SK-N-SH (cell line): ENCODE results near the gene KRTAP2-4. TPM values are rescaled to one million over a fixed set of nuclear protein-coding genes. Genes with fewer than 3 reads are reported as not detected.

Experiments
- CTCF ChIA-PET: fragments of 300-600, 350-600 bp; formaldehyde crosslinking; extraction: SDS; loops from one replicate; lab custom pipeline; 2021; lab: Yijun Ruan, JAX
- POLR2A ChIA-PET: fragments of 350-600 bp; sonication (Branson Sonifier 250); formaldehyde crosslinking; extraction: SDS; loops from one replicate; lab custom pipeline; 2020; ENCODE audit warnings: antibody characterized with exemption, inconsistent platforms; lab: Yijun Ruan, JAX
- DNase-seq: peaks from one replicate; pipeline ENCODE4 v3.0.0; 2012
- H2AFZ ChIP-seq: fragments of 200-600 bp; sonication (generic); 2 replicates; pipeline ENCODE4 v1.8.1; 2016; ENCODE audit warnings: antibody characterized with exemption, mild to moderate bottlenecking, low read depth
- H3F3A ChIP-seq: fragments of 200-600 bp; sonication (generic); replicated peaks from 2 replicates; pipeline ENCODE3; 2016; ENCODE audit warnings: antibody characterized with exemption, mild to moderate bottlenecking; ENCODE audit not compliant: insufficient read depth
- H3K27ac ChIP-seq, 2 experiments: fragments of 200-500 bp in 1 of 2; fragments of 200-600 bp in 1 of 2; sonication (Bioruptor generic) in 1 of 2; sonication (generic), shearing (Covaris generic) in 1 of 2; 2 replicates each; pipeline versions ENCODE4 v1.5.1 to v1.6.1; 2014 to 2016; ENCODE audit warnings: low read depth in 2 of 2, inconsistent platforms in 1 of 2, low read length in 1 of 2, mild to moderate bottlenecking in 1 of 2, mixed read lengths in 1 of 2
- H3K27me3 ChIP-seq: fragments of 200-600 bp; sonication (generic), shearing (Covaris generic); 2 replicates; pipeline ENCODE4 v1.6.1; 2016; ENCODE audit warnings: mixed run types; ENCODE audit not compliant: insufficient read depth
- H3K36me3 ChIP-seq, 2 experiments: fragments of 200-500 bp in 1 of 2; fragments of 200-600 bp in 1 of 2; sonication (Bioruptor generic) in 1 of 2; sonication (generic) in 1 of 2; replicated peaks in 1 of 2; 2 replicates each; pipeline versions ENCODE3 to v1.5.1; 2014 to 2016; ENCODE audit warnings: low read length in 1 of 2, mild to moderate bottlenecking in 1 of 2; ENCODE audit not compliant: insufficient read depth in 2 of 2, control insufficient read depth in 1 of 2
- H3K4me1 ChIP-seq, 2 experiments: fragments of 200-500 bp in 1 of 2; fragments of 200-600 bp in 1 of 2; sonication (Bioruptor generic) in 1 of 2; sonication (generic), shearing (Covaris generic) in 1 of 2; 2 replicates each; pipeline versions ENCODE4 v1.5.1 to v1.6.1; 2014 to 2016; ENCODE audit warnings: low read depth in 1 of 2, low read length in 1 of 2, mixed run types in 1 of 2; ENCODE audit not compliant: insufficient read depth in 2 of 2, control insufficient read depth in 1 of 2
- H3K4me2 ChIP-seq: fragments of 200-600 bp; sonication (generic), shearing (Covaris generic); 2 replicates; pipeline ENCODE4 v1.6.1; 2017; ENCODE audit warnings: mixed run types
- H3K4me3 ChIP-seq, 2 experiments: fragments of 200-500 bp in 1 of 2; fragments of 200-600 bp in 1 of 2; sonication (Bioruptor generic) in 1 of 2; sonication (generic), shearing (Covaris generic) in 1 of 2; 2 replicates each; pipeline versions ENCODE4 v1.5.1 to v1.8.1; 2014 to 2016; ENCODE audit warnings: low read depth in 2 of 2, inconsistent platforms in 1 of 2, low read length in 1 of 2, mild to moderate bottlenecking in 1 of 2, mixed read lengths in 1 of 2, moderate library complexity in 1 of 2
- H3K79me2 ChIP-seq: fragments of 200-600 bp; sonication (generic); 2 replicates; pipeline ENCODE4 v1.8.1; 2017; ENCODE audit warnings: mild to moderate bottlenecking; ENCODE audit not compliant: insufficient read depth
- H3K9ac ChIP-seq: fragments of 200-600 bp; sonication (generic); 2 replicates; pipeline ENCODE4 v1.6.1; 2017; ENCODE audit warnings: mixed run types
- H3K9me2 ChIP-seq: fragments of 200-600 bp; sonication (generic); 2 replicates; pipeline ENCODE4 v1.6.1; 2017; ENCODE audit warnings: mixed run types
- H3K9me3 ChIP-seq: fragments of 200-600 bp; sonication (generic); 2 replicates; pipeline ENCODE4 v1.6.1; 2017; ENCODE audit warnings: mixed run types, mild to moderate bottlenecking, moderate library complexity
- H4K20me1 ChIP-seq: fragments of 200-600 bp; sonication (generic); 2 replicates; pipeline ENCODE4 v1.6.1; 2017; ENCODE audit warnings: mild to moderate bottlenecking, mixed run types; ENCODE audit not compliant: insufficient read depth
- EP300 ChIP-seq, 2 experiments: IDR thresholded peaks; 2 replicates each; pipeline versions ENCODE4 v1.4.0 to v1.6.1; 2012; ENCODE audit warnings: borderline replicate concordance in 1 of 2, low read depth in 1 of 2, low read length in 1 of 2
- GABPA ChIP-seq: IDR thresholded peaks from 2 replicates; pipeline ENCODE4 v1.4.0; 2012; ENCODE audit warnings: low read depth, mild to moderate bottlenecking
- GATA2 ChIP-seq: sonication (generic); formaldehyde crosslinking; IDR thresholded peaks from 2 replicates; pipeline ENCODE4 v1.5.0; 2020; ENCODE audit warnings: mild to moderate bottlenecking, missing genetic modification reagents
- IRF3 ChIP-seq: fragments of 150-350 bp; IDR thresholded peaks from 2 replicates; pipeline ENCODE4 v1.6.1; 2016; ENCODE audit warnings: mild to moderate bottlenecking, low read depth, low read length
- JUND ChIP-seq: IDR thresholded peaks from 2 replicates; pipeline ENCODE4 v1.4.0; 2012
- MEF2A ChIP-seq: IDR thresholded peaks from 2 replicates; pipeline ENCODE4 v1.4.0; 2012; ENCODE audit warnings: low read depth, borderline replicate concordance
- MXI1 ChIP-seq: IDR thresholded peaks from 2 replicates; pipeline ENCODE4 v1.6.1; 2012; ENCODE audit warnings: mild to moderate bottlenecking, low read depth, low read length, improper control_type of control experiment
- NFIC ChIP-seq: IDR thresholded peaks from 2 replicates; pipeline ENCODE4 v1.4.0; 2012; ENCODE audit warnings: borderline replicate concordance
- NRF1 ChIP-seq: IDR thresholded peaks from 2 replicates; pipeline ENCODE4 v1.6.1; 2012; ENCODE audit warnings: low read depth, mild to moderate bottlenecking, low read length
- PBX3 ChIP-seq: IDR thresholded peaks from 2 replicates; pipeline ENCODE4; 2012
- POLR2AphosphoS5 ChIP-seq: IDR thresholded peaks from 2 replicates; pipeline ENCODE4 v1.6.1; 2012; ENCODE audit warnings: low read depth, low read length
- RAD21 ChIP-seq: IDR thresholded peaks from 2 replicates; pipeline ENCODE4 v1.6.1; 2012; ENCODE audit warnings: mild to moderate bottlenecking, low read length
- RCOR1 ChIP-seq: fragments of 150-350 bp; IDR thresholded peaks from 2 replicates; pipeline ENCODE4 v1.6.1; 2017; ENCODE audit warnings: antibody characterized with exemption, low read length
- TAF1 ChIP-seq: IDR thresholded peaks from 2 replicates; pipeline ENCODE4 v1.6.1; 2012; ENCODE audit warnings: low read depth, mild to moderate bottlenecking, low read length, moderate library complexity, borderline replicate concordance
- TEAD4 ChIP-seq: IDR thresholded peaks from 2 replicates; pipeline ENCODE4 v1.4.0; 2012; ENCODE audit warnings: mild to moderate bottlenecking, borderline replicate concordance; ENCODE audit not compliant: insufficient read depth
- USF2 ChIP-seq: fragments of 150-350 bp; IDR thresholded peaks from 2 replicates; pipeline ENCODE4 v1.6.1; 2017; ENCODE audit warnings: antibody characterized with exemption, low read length, low read depth, borderline replicate concordance
- YY1 ChIP-seq: IDR thresholded peaks from 2 replicates; pipeline ENCODE4 v1.4.0; 2012; ENCODE audit warnings: low read depth, mild to moderate bottlenecking
- WGBS: methylation state at CpG from one replicate; pipeline ENCODE4 v1.1.6; 2017; ENCODE audit warnings: low lambda C conversion rate; 5-methylcytosine and 5-hydroxymethylcytosine counted together
- polyA plus RNA-seq, 3 experiments: library from polyadenylated mRNA; depleted of rRNA; stranded (reverse); fragments of >200 nt; gene quantifications; 2 replicates each; pipeline ENCODE4 v1.2.3, GENCODE V29; 2012

Gene KRTAP2-4
- polyA plus RNA-seq, 1 of the 3 experiments (the other 2 are of a cell fraction): not detected

- Histone ChIP-seq H3K4me2 (no peak overlapping the region), H3K27ac (no peak overlapping the region), H3K4me1 (no peaks in the 10 kb centered on the region), H3K9me2 (no peaks in the 10 kb centered on the region), H3K9ac (no peak overlapping the region), H3K4me3 (no peak overlapping the region), H3K79me2 (no peaks in the 10 kb centered on the region), H4K20me1 (no peaks in the 10 kb centered on the region)
- ChIA-PET CTCF (interaction anchor here (0.7 to 0.8 kb wide), 2 partner anchors 9 to 32 kb away, joined by 3 read pairs; no protein-coding TSS in a partner anchor), POLR2A (no interaction called here)
- DNase-seq: no peak
- TF ChIP-seq MEF2A (no peak), JUND (no peak), YY1 (no peak), USF2 (no peak), RCOR1 (no peak), IRF3 (no peak), TAF1 (no peak), PBX3 (no peak), GATA2 (CRISPR knock-in tag) (no peak), TEAD4 (no peak), GABPA (no peak), RAD21 (no peak), EP300 (IDR thresholded peaks at IDR 0.05; ENCODE audit: borderline replicate concordance in 1 of 2, low read depth in 1 of 2, low read length in 1 of 2) (no peak), NFIC (no peak), POLR2AphosphoS5 (no peak), MXI1 (no peak), NRF1 (no peak)
- TF ChIP-seq, all 33 proteins: peak for 0
- H3F3A ChIP-seq: no peaks in the 10 kb centered on the region
- peaks cover 31% of the 10 kb centered on the region; the same call in 1 of the 2 replicates for H3K27me3 ChIP-seq
- H2AFZ ChIP-seq: no peak overlapping the region
- no peaks in the 10 kb centered on the region for H3K9me3 ChIP-seq
- H3K36me3 ChIP-seq: no peaks in the 10 kb centered on the region
- 23% methylated on average over 12 of the region's 13 CpGs for WGBS
Observed at GRCh38 chr17:41016578-41017215, 49.0 kb downstream of the KRTAP2-4 start.
